Activated gamma-delta T cell (primary cell): ENCODE data around the gene NTM.

Experiments
- DNase-seq: peaks from one replicate; lab custom pipeline; 2025; lab: John Stamatoyannopoulos, UW

NTM gene

GRCh38 chr11:132140056-132140455 is 769.6 kb downstream of the NTM start:
- no peak for DNase-seq

GRCh38 chr11:132142121-132142520 is 771.7 kb downstream of the NTM start:
- no peak for DNase-seq

- no peak for DNase-seq
Measured at GRCh38 chr11:132142554-132142953, 772.1 kb downstream of the NTM start.

GRCh38 chr11:132147464-132147863 is 777.0 kb downstream of the NTM start:
- no peak for DNase-seq

- no peak for DNase-seq
Measured at GRCh38 chr11:132154781-132155180, 784.4 kb downstream of the NTM start.

- DNase-seq = no peak
Measured at GRCh38 chr11:132158091-132158490, 787.7 kb downstream of the NTM start.

- DNase-seq = no peak
Measured at GRCh38 chr11:132158696-132159095, 788.3 kb downstream of the NTM start.

- no peak for DNase-seq
Measured at GRCh38 chr11:132161403-132162078, 791.1 kb downstream of the NTM start.

GRCh38 chr11:132168344-132168981 is 798.0 kb downstream of the NTM start:
- DNase-seq = no peak

- DNase-seq = no peak
Measured at GRCh38 chr11:132171031-132171430, 800.6 kb downstream of the NTM start.

GRCh38 chr11:132174362-132175255 is 804.2 kb downstream of the NTM start:
- no peak for DNase-seq

GRCh38 chr11:132177106-132177505 is 806.7 kb downstream of the NTM start:
- DNase-seq = no peak

GRCh38 chr11:132184079-132184478 is 813.7 kb downstream of the NTM start:
- no peak for DNase-seq

- no peak for DNase-seq
Measured at GRCh38 chr11:132185726-132186592, 815.5 kb downstream of the NTM start.

GRCh38 chr11:132186699-132187098 is 816.3 kb downstream of the NTM start:
- no peak for DNase-seq

GRCh38 chr11:132187386-132187785 is 817.0 kb downstream of the NTM start:
- no peak for DNase-seq

- no peak for DNase-seq
Measured at GRCh38 chr11:132187814-132188213, 817.4 kb downstream of the NTM start.

- DNase-seq = no peak
Measured at GRCh38 chr11:132196928-132197327, 826.5 kb downstream of the NTM start.

- no peak for DNase-seq
Measured at GRCh38 chr11:132200353-132200936, 830.0 kb downstream of the NTM start.

- no peak for DNase-seq
Measured at GRCh38 chr11:132202621-132203020, 832.2 kb downstream of the NTM start.

- DNase-seq = no peak
Measured at GRCh38 chr11:132205006-132205405, 834.6 kb downstream of the NTM start.
